Bronchial epithelial cell (primary cell): Measurements from ENCODE around the gene CCNJL. TPM values are rescaled to one million over a fixed set of nuclear protein-coding genes. Genes with fewer than 3 reads are reported as not detected.
A peak's percentile ranks its signal among the peaks of the same experiment; 100 is the strongest.

Experiments used
- DNase-seq: peaks from one replicate; pipeline ENCODE4 v3.0.0-alpha.2; 2010; ENCODE audit warnings: low read depth
- FAIRE-seq: peaks from 2 replicates; lab custom pipeline; 2011; peaks lifted over from hg19 to GRCh38; lab: Jason Lieb, UNC
- H3K27me3 ChIP-seq: 2 replicates; pipeline ENCODE4 v1.5.1; 2011; ENCODE audit warnings: low read length; ENCODE audit not compliant: control insufficient read depth, insufficient read depth
- H3K36me3 ChIP-seq: 2 replicates; pipeline ENCODE4 v1.5.1; 2011; ENCODE audit warnings: low read length; ENCODE audit not compliant: control insufficient read depth, insufficient read depth
- H3K4me3 ChIP-seq: 2 replicates; pipeline ENCODE4 v1.5.1; 2011; ENCODE audit warnings: mild to moderate bottlenecking, low read depth, low read length, control low read depth
- CTCF ChIP-seq: IDR thresholded peaks from 2 replicates; pipeline ENCODE4 v1.5.1; 2011; ENCODE audit warnings: mild to moderate bottlenecking, moderate library complexity, low read length, control low read depth, inconsistent platforms; ENCODE audit not compliant: insufficient read depth, severe bottlenecking
- total RNA-seq: library from RNA; depleted of rRNA; stranded (reverse); fragments of >200 nt; gene quantifications from 2 replicates; pipeline ENCODE4 v1.2.1, GENCODE V29; 2014

Gene CCNJL
- total RNA-seq, 1 donor from 2014 or later, result 4.2 TPM

GRCh38 chr5:160297004-160297403, 15.4 kb downstream of the CCNJL start:
- Histone ChIP-seq H3K27me3 (no peaks in the 10 kb centered on the region), H3K36me3 (no peaks in the 10 kb centered on the region), H3K4me3 (no peak overlapping the region)
- DNase-seq (peak; percentile 39), FAIRE-seq (no peak)
- no peak for TF ChIP-seq CTCF

DNA sequence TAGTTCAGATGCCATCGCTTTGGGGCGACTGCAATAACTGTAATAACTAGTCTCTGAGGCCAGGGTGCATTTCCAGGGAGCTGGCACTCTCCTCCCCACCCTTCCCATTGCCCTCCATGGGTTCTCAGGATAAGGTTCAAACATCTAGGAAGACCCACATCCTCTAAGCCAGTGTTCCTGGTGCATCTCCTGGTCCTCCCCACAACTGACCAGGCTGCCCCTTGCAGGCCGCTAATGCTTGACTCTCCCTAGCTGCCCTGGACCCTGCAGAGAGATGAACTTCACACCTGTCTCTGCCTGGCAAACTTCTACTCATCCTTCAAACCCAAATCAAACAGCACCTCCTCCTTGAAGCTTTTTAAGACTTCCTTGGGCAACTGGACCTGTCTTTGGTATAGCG, 15.9 kb downstream of the CCNJL start:
- Histone ChIP-seq H3K27me3 (no peaks in the 10 kb centered on the region), H3K4me3 (no peak overlapping the region), H3K36me3 (no peaks in the 10 kb centered on the region)
- TF ChIP-seq CTCF, result no peak
- DNase-seq, result no peak
- FAIRE-seq, result no peak

GRCh38 chr5:160293901-160294561, 18.3 kb downstream of the CCNJL start:
- no peak for TF ChIP-seq CTCF
- Histone ChIP-seq H3K36me3 (no peaks in the 10 kb centered on the region), H3K4me3 (no peak overlapping the region), H3K27me3 (no peaks in the 10 kb centered on the region)
- FAIRE-seq (no peak), DNase-seq (peak; percentile 50)

GRCh38 chr5:160293386-160293785, 19.0 kb downstream of the CCNJL start:
- no peak overlapping the region for H3K4me3 ChIP-seq
- TF ChIP-seq CTCF, result no peak
- DNase-seq (peak; percentile 83), FAIRE-seq (no peak)
- no peaks in the 10 kb centered on the region for H3K36me3 ChIP-seq
- no peaks in the 10 kb centered on the region for H3K27me3 ChIP-seq

- TF ChIP-seq CTCF, result no peak
Observed at GRCh38 chr5:160291467-160291866, 20.9 kb downstream of the CCNJL start.

DNA sequence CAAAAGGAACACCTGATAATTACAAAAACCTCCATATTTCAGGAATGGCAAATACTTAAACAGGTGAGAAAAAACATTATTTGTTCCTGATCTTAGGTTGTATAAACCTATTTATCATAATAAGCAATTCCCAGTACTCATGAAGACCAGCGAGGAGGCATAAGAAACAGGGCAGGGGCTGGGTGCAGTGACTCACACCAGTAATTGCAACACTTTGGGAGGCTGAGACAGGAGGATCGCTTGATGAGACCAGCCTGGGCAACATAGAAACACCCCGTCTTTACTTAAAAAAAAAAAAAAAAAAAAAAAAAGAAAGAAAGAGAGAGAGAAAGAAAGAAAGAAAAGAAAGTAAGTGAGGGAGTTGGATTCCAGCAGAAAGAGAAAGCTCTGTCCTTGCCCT, 21.6 kb downstream of the CCNJL start:
- FAIRE-seq, result no peak
- no peaks in the 10 kb centered on the region for H3K36me3 ChIP-seq
- TF ChIP-seq CTCF, result no peak
- H3K27me3 ChIP-seq, result no peaks in the 10 kb centered on the region
- no peak overlapping the region for H3K4me3 ChIP-seq
- DNase-seq, result no peak

More at GRCh38 chr5:160291467-160291866, 20.9 kb downstream of the CCNJL start:
- no peaks in the 10 kb centered on the region for H3K27me3 ChIP-seq
- no peaks in the 10 kb centered on the region for H3K36me3 ChIP-seq
- FAIRE-seq, result no peak
- DNase-seq, result peak; percentile 78
- no peak overlapping the region for H3K4me3 ChIP-seq
